Inflammatory macrophage treated with lipopolysaccharide for 4 hours (primary cell): Measurements from ENCODE around the gene ZC3H7A.

Experiments used
- DNase-seq: peaks from one replicate; pipeline ENCODE4 v3.0.0-alpha.2; 2020

Gene ZC3H7A

DNA sequence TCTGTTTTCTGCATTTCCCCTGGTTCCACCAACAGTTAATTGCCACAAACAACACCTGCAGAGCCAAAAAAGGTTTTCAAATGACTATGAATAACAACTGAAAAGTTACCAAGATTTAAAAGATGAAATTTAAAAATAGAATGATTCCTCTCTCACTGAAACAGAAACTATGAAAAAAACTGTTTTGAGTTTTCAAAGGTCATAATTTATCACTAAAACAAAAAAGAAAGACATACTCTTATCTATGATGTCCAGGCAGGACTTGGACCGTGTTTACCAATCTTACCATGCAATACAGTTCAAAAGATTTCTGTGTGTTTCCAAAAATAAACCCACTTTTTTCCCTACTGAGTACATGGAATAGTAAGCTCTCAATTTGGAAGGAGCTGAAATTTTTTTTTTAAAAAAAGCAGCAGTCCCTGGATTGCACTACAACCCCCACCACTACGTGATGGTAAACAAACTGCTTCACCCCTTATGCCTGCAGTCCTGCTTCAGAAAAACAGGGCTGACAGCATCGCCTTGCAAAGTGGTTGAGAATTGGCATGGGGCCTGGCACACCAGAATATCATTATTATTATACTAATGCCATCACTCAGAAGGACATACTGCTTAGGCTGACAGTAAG lies 62.9 kb downstream of the ZC3H7A start:
- no peak for DNase-seq

DNA sequence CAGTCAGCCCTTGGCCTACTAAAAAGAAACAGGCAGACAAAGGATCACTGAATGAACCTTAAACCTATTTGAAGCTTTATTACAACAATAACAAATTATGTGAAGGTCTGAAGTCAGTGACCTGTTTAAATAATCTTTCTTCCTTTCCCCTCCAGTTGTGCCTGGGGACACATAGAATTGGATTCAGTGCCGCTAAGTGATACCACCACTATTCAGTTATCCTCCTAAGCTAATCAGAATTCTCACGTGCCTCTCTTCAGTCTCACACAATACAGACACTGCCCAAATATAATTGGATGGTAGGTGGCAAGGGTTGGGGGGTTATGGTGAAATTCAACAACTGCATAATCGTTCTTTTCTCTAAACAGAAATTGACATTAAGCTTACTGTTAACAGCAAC lies 65.8 kb downstream of the ZC3H7A start:
- DNase-seq = no peak

DNA sequence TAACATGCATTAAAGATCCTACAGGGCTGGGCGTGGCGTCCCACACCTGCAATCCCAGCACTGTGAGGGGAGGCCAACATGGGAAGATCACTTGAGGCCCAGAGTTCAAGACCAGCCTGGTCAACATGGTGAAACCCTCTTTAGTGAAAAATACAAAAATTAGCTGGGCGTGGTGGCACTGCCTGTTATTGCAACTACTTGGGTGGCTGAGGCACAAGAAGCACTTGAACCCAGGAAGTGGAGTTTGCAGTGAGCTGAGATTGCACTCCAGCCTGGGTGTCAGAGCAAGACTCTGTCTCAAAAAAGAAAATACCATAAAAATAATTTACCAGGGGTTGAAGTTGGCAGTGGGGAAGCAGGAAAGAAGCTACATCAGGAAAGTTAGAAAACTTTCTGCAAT lies 67.3 kb downstream of the ZC3H7A start:
- peak; percentile 13 for DNase-seq

DNA sequence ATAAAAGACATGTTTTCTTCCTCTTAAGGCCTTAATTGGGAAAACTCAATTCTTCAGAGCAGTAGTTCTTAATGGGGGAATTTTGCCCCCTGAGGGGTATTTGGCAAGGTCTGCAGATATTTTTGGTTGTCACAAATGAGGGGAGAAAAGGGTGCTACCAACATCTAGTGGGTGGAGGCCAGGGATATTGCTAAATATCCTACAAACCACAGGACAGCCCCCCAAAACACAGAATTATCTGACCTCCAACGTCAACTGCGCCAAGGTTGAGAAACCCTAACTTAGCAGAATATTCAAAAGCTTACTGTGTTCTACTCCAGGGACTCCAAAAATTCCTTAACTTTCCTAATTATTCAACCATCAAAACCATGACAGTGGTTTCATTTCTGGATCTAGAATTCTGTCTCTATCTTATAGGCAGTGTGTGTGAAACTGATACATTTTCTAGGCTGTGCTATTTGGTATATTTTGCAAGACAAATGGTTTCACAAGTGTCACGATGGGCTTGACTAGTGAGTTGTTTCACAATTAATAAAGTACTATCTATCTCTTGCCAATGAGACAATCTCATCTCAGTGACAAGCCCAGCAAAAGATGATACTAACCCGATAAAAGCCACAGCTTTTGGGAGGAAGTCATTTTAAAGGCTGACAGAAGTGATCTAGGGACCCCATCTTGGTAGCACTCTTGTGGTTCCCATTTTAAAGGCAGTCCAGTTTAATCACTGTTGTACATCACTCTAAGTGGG lies 69.1 kb downstream of the ZC3H7A start:
- DNase-seq = peak; percentile 98

DNA sequence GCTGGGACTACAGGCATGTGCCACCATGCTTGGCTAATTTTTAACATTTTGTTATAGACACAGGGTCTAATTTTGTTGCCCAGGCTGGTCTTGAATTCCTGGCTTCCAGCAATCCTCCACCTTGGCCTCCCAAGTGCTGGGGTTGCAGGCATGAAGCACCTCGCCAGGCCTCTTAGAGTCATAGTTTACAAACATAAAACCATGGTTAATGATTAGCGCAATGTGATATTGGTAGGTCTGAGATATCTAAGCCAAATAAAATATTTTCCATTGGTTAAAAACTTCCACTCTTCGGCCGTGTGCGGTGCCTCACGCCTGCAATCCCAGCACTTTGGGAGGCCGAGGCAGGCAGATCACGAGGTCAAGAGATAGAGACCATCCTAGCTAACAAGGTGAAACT lies 71.0 kb downstream of the ZC3H7A start:
- no peak for DNase-seq

DNA sequence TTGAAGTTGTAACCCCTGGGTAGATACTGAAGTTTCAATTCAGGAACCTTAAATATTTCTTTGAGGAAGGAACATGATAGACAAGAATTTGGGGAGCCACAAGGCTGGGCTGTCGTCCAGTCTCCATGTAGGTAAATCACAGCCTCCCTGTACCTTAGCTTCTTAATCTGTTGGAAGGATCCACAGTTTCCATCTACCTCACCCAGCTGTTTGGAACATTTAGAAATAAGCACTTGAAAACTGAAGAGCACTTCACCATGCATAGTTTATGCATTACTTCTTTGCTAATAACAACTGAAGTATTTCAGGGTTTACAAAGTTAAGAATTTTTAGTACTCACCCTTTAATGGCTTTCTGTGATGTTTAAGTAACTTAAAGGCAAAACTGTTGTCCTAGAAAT lies 71.6 kb downstream of the ZC3H7A start:
- no peak for DNase-seq

DNA sequence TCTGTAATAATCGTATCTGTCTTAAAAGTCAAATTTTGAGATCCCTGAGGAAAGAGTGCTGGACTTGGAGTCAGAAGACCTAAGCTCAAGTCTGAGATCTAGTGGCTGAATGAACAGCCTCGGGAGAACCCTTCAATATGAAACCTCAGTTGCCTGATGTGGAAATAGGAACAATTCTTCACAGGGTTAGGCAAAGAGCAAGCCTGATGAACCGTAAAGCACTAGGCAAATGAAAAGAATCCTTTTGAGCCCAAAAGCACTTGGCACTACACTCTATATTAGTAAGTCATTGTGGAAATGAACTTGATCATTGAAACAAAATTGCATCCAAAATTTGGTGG lies 74.6 kb downstream of the ZC3H7A start:
- DNase-seq = no peak

DNA sequence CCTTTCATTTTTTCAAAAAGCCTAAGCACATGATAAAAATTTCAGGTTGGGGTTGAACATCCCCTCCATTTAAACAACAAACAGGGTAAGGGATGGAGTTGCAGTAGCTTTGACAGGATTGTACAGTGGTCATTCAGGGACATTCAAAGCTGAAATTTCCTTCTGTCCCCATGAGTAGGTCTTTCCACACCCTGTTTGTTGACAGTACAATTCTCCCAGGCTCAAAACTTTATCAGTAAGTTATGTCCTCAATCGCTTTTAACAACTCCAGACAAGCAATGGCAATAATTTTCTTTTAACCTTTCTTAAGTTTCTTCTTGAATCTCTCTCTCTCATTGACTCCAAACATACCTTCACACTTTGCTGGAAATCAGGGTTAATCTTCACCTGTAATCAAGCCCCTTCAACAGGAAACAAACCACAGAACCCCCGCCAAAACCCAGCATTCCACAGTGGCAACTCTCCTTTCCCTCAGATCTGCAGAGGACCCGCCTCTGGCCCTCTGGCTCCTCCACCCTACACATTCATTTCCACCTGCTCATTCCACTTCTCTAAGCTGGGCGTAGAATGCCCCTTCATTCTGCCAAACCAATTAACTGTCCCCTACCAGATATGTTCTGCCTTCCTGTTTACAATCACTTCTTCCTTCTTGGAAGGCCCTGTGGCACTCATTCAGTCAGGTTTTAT lies 75.1 kb downstream of the ZC3H7A start:
- DNase-seq = no peak

DNA sequence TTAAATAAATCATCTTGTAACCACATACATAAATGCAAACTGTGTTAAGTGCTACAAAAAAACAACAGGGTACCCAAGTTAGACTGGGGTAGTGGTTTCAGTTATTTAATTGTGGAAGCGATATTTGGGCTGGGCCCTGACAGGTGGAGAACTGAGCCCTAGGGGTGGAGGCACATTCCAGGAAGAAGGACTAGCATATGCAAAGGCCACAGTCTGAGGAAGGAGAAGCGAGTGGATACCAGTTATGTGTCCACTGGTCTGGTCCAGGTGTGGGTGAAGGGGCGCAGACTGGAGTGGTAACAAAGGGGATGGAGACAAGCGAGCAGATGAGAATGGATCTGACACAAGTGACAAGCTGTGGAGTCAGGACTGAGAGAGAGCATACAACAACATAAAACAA lies 77.3 kb downstream of the ZC3H7A start:
- DNase-seq = no peak

DNA sequence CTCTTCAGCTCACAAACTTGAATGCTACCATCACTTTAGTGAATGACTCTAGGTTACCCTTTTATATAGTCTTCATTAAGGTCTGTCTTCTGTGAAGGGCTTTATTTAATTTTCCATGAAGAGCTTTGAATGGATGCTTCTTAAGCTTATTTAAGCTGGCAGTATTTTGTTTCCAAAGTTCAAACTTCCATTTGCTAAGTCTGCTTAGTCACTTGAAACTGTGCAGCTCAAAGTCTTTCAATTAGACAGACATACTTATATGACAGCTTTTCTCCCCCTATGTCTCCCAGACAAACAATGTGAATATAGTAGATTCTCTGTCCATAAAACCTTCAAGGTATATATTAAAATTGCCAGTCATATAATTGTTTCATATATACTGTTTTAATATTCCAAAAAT lies 77.9 kb downstream of the ZC3H7A start:
- no peak for DNase-seq

DNA sequence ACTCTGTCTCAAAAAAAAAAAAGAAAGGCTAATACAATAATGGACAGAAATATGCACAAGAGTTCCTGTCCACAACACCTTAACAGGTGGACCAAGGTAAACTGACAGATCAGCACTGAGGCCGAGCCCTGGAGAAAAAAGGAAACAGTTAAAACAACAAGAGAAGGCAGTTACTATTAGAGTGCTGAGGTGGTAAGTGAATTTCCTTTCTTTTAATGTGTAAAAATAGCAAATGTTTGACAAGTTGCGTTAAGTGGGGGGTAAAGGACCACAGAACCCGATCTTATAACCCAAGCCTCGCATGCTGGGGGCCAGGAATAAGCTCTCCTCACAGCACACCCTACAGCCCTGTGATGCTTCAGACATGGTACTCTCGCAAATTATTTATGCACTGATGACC lies 79.2 kb downstream of the ZC3H7A start:
- no peak for DNase-seq

DNA sequence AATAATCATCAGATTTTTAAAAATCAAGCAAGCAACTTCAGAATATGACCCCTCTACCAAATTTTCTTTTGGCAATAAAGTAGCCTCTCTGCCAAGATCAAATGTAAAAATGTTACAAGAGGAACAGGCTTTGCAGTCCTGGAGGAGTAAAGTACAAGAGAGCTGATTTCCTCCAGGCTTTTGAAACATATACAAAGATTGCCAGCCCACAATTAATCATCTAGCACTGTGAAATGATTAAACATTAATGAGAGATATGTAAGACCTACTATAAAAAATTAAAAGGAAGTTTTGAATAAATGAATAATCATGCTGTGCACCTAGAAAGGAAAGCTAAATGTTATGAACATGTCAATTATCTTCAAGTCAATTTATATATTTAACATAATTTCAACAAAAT lies 80.7 kb downstream of the ZC3H7A start:
- no peak for DNase-seq

DNA sequence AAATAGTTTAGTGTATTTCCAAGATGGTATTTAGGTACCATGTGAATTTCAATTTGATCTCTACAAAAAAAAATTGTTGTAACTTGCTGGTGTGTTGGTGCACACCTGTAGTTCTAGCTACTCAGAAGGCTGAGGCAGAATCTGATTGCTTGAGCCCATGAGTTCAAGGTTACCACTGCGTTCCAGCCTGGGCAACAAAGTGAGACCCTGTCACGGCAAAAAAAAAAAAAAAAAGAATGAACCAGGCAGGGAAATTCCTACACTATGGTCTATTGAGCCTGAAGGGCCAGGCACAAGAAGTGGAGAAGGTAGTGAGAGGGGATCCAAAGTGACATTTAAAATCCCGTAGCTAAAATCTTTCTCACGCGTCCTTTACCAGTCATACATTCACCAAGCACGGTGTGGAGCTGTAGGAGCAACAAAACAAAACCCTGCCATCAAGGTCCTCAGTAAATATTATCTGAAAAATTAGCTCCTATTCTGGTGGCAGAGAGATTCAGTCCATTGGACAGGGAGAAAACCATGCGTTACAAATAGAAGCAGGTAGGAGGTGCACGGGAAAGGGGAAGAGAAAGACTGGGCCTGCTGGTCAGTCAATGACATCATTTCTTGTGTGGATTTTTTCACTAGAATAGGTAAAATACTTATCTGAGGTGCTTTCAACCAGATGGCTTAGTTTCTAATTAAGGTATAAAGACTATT lies 81.7 kb downstream of the ZC3H7A start:
- DNase-seq = no peak

DNA sequence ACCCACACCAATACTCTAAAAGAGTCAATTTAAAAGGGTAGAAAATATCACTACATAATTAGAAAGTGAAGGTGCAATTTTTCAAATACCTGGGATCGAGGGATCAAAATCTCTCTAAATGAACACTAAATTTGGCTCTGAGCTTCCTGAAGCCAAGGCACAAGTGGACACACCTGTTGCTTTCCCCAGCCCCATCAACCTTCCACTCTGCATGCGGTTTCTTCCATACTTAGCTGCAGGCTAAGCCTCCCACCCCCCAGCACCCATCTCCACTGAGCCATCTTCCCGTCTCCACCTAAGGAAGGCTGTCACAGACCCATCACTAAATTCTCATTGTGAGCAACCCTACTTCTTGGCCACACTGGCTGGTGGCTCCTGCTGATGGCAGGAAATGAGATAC lies 84.9 kb downstream of the ZC3H7A start:
- no peak for DNase-seq

DNA sequence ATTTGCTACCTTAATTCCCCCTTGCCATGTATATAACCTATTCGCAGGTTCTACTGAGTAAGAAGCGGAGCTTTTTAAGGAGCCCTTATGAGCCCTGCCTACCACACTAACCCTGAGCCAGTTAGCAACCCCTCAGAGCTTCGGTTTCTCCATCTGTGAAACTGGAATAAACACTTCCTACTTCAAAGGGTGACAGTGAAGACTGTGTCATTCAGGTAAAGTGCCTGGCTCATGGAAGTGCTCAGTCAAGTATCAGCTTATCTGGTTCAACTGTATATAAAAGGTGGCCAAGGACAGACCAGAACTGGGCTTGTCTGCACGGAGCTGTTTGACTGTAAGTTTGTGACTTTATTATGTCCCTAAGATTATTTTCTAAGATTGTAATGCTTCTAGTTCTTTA lies 85.4 kb downstream of the ZC3H7A start:
- DNase-seq = no peak

DNA sequence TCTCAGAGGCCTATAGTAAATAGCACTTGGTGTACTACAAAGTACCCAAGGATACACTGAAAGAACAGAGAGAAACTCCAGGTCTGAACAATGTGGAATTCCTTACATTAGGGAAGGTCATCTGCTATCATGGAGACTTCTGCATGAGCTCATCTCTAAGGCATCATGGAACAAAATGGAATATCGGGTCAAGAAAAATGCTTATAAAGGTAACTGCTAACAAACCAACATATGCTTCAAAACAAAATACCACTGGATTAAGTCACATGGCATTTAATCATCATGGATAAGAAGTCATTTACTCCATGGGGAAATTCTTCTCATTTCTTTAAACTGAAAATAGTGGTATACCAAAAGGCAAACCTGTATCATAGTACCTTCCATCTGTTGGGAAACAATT lies 88.6 kb downstream of the ZC3H7A start:
- no peak for DNase-seq

DNA sequence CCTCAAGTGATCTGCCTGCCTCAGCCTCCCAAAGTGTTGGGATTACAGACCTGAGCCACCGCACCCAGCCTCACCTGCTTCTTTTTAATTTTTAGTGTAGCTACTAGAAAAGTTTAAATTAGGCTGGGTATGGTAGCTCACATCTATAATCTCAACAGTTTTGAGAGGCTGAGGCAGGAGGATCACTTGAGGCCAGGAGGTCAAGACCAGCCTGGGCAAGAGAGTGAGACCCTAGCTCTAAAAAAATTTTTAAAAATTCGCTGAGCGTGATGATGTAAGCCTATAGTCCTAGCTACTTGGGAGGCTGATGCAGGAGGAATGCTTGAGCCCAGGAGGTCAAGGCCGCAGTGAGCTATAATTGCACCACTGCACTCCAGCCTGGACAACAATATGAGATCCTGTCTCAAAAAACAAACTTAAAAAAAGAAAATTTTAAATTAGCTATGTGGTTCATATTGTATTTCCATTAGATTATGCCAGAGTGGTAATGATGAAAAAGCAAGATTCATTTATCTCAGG lies 89.3 kb downstream of the ZC3H7A start:
- no peak for DNase-seq

DNA sequence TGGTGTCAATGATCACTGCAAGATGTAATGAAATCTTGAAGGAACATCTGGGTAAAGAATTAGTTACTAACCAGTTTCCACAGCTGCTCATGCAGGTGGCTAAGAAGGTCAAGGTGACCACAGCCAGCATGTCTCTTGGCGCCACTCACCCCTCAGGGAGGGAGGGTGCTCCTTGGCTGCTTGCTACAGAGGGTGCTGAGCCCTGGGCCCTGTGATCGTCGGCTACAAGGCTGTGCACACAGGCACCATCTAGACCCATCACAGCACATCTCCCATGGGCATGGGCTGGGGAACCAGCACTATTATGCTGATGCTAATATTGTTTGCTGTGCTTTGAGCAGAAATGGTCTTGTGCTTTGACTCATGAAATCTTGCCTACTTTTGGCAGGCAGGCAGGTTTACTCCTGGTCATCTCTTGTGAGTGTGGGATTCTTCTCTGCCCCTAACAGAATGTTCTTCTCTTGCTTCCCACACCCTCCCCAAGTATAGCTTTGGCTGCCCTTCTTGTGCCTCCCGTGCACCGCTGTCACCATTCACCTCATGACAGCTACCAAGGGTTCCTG lies 90.8 kb downstream of the ZC3H7A start:
- no peak for DNase-seq

DNA sequence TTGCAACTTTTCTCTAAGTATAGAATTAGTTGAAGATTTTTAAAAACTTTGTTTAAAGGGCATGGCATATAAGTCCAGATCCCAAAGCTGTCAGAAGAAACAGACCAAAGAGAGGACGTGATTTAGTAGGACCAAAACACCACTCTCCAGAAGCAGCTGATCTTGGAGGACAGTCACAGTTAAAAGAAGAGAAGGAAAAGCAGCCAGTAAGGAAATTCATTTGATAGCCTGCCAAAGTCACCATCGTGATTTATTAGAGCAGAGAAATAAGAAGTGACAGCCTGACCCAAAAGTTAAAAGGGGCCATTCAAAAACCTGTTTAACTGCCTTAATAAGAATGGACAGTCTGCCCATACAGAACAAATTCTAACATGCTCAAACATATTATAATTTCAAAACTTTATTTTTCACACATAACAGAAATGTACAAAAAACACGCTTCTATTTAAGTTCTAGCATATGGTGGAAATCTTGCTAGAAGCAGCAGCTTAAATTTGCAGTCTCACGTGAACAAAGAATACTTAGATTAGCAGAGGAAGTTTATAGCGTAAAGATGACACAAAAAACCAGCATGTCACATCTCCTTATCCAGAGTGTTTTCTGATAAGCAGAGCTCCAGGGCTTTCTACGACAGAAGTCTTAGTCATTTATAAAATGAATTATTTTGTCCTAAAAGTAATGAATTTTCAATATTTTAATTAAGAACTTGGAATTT lies 91.6 kb downstream of the ZC3H7A start:
- DNase-seq = no peak
